Measurements from ENCODE around the gene TMEM123.

Gene TMEM123

GRCh38 chr11:102377891-102378290 is 74.7 kb downstream of the TMEM123 start:
- TF ChIP-seq FOXM1 (IDR thresholded peaks at IDR 0.05; ENCODE audit: borderline replicate concordance, low read depth), result no peak
- TF ChIP-seq TAF1 (IDR thresholded peaks at IDR 0.05; ENCODE audit: low read depth), result no peak
- no peak for TF ChIP-seq TCF12 (IDR thresholded peaks at IDR 0.05; ENCODE audit: low read depth)
- no peak for TF ChIP-seq TEAD4 (IDR thresholded peaks at IDR 0.05)
- no peak for TF ChIP-seq EP300 (IDR thresholded peaks at IDR 0.05; ENCODE audit: borderline replicate concordance)
- TF ChIP-seq CEBPB (IDR thresholded peaks at IDR 0.05), result no peak
- TF ChIP-seq CREB1 (IDR thresholded peaks at IDR 0.05; ENCODE audit: low read depth), result no peak

DNA sequence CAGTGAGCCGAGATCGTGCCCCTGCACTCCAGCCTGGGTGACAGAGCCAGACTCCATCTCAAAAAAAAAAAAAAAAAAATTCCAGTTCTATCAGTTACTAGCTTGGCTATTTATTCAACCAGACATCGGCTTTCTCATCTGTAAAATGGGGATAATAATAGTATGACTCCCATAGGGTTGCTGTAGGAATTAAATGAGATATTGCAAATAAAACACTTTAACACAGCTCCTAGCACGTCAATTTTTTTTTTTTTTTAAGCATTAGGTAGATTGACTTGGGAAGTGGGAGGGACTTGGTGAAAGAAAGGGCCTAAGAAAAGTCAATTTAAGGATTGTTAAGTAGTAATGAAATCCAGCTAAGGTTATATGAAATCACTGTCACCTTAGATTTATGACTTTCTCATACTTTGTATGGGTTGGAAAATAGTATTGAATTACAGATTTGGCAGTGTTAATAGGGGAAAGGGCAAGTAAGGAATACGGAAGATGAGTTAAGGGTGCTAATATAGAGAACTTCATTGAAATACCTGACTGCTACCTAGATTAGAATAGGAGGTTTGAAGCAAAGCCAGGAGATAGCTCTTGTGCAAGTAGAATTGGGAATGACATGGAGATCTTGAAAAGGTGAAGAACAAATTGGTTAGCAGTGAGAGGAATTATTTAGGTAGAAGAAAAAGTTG is 76.7 kb downstream of the TMEM123 start:
- TF ChIP-seq TAF1 (IDR thresholded peaks at IDR 0.05; ENCODE audit: low read depth), result no peak
- peak; percentile 14; the same call in 1 of the 2 replicates for TF ChIP-seq NFIC (IDR thresholded peaks at IDR 0.05)

DNA sequence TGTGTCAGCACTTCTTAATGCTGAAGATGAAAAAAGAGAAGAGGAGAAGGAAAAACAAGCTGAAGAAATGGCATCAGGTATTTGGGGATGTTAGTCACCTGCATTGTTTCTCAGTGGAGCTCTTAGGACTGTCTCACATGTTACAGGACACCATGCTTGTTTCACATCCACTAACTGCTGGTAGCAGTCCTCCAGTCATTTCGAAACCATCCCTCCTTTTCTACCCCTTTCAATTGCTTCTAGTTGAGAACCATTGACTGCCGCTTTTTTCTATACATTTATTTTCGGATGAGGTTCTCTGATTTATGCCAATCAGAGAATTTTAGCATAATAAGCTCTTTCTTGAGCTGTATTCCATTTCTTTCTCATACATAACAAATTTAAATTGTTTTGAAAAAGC is 84.1 kb downstream of the TMEM123 start:
- TF ChIP-seq ZBTB7A (IDR thresholded peaks at IDR 0.05; ENCODE audit: low read depth), result no peak

GRCh38 chr11:102367364-102367763 is 85.2 kb downstream of the TMEM123 start:
- no peak for TF ChIP-seq CREB1 (IDR thresholded peaks at IDR 0.05; ENCODE audit: low read depth)
- TF ChIP-seq FOXM1 (IDR thresholded peaks at IDR 0.05; ENCODE audit: borderline replicate concordance, low read depth), result no peak
- TF ChIP-seq RAD21 (IDR thresholded peaks at IDR 0.05; ENCODE audit: low read depth), result peak; percentile 20; the same call in 1 of the 2 replicates

DNA sequence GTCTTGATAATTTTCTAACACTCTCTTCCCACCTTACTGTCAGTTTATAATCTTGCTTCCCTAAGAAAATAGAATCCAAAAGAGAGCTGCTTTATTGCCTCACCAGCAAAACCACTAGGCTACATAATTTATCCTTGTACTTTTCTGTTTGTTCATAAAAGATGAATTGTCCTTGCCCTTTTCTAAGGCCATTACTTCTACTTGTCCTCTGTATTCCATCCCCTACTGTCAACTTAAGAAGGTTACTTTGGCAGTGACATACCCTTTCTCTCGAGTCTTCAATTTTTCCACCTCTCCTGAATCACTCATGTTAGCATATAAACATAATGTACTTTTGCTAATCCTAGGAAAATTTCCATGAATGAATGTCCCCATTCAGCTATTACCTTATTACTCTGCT is 87.6 kb downstream of the TMEM123 start:
- TF ChIP-seq CREB1 (IDR thresholded peaks at IDR 0.05; ENCODE audit: low read depth), result no peak
- no peak for TF ChIP-seq EP300 (IDR thresholded peaks at IDR 0.05; ENCODE audit: borderline replicate concordance)
- no peak for TF ChIP-seq TEAD4 (IDR thresholded peaks at IDR 0.05)
- TF ChIP-seq EGR1 (IDR thresholded peaks at IDR 0.05), result no peak
- TF ChIP-seq, protein P1, sequence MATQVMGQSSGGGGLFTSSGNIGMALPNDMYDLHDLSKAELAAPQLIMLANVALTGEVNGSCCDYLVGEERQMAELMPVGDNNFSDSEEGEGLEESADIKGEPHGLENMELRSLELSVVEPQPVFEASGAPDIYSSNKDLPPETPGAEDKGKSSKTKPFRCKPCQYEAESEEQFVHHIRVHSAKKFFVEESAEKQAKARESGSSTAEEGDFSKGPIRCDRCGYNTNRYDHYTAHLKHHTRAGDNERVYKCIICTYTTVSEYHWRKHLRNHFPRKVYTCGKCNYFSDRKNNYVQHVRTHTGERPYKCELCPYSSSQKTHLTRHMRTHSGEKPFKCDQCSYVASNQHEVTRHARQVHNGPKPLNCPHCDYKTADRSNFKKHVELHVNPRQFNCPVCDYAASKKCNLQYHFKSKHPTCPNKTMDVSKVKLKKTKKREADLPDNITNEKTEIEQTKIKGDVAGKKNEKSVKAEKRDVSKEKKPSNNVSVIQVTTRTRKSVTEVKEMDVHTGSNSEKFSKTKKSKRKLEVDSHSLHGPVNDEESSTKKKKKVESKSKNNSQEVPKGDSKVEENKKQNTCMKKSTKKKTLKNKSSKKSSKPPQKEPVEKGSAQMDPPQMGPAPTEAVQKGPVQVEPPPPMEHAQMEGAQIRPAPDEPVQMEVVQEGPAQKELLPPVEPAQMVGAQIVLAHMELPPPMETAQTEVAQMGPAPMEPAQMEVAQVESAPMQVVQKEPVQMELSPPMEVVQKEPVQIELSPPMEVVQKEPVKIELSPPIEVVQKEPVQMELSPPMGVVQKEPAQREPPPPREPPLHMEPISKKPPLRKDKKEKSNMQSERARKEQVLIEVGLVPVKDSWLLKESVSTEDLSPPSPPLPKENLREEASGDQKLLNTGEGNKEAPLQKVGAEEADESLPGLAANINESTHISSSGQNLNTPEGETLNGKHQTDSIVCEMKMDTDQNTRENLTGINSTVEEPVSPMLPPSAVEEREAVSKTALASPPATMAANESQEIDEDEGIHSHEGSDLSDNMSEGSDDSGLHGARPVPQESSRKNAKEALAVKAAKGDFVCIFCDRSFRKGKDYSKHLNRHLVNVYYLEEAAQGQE (IDR thresholded peaks at IDR 0.05; ENCODE audit: low read depth), result no peak
- no peak for TF ChIP-seq NFIC (IDR thresholded peaks at IDR 0.05)
- no peak for TF ChIP-seq YY1 (IDR thresholded peaks at IDR 0.05; ENCODE audit: low read depth)
- TF ChIP-seq USF1 (IDR thresholded peaks at IDR 0.05), result no peak

DNA sequence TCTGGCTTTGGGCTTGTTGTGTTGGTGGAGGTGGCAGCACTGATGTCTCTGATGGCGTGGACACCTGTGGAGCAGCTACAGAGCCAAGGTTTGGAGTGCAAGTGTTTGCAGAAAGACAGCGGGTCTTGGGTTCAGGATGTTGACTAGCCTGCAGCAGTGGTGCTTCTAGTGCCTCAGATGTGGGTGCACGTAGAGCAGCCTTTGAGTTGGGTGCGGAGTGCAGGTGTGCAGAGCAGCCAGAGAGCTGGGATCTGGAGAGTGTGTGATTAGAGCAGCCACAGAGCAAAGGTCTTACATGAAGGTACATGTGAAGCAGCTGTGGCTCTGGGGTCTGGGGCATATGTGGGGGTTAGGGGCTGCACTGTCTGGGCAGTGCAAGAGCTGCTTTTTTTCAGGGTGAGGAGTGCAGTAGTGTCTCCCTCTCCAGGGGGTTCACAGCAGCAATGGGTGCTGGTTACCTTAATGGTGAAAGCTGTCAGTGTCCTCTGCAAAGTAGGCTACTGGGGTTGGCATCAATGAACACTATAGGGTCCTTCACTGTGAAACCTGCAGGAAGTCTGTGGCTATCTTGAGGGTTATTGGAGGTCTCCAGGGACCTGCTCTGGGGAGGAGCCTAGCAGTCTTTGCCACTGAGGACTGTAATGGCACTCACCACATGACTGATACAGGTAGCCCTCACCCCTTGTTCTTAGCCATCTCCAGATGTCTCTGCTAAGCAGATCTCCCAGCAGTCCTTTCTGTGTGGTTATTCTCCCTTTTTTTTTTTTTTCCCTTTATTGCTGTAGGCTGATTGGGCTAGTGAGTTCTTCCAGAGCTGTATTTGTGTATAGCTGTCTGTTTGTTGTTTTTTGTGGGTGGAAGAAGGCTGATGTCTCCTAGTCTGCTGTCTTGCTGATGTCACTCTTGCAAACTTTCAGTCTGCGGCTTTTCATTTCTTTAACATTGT is 91.2 kb downstream of the TMEM123 start:
- TF ChIP-seq NFIC (IDR thresholded peaks at IDR 0.05), result no peak
- TF ChIP-seq, protein P1 (IDR thresholded peaks at IDR 0.05; ENCODE audit: low read depth), result no peak
- TF ChIP-seq TAF1 (IDR thresholded peaks at IDR 0.05; ENCODE audit: low read depth), result no peak
- TF ChIP-seq RAD21 (IDR thresholded peaks at IDR 0.05; ENCODE audit: low read depth), result no peak

- no peak for TF ChIP-seq NFIC (IDR thresholded peaks at IDR 0.05)
- no peak for TF ChIP-seq CREB1 (IDR thresholded peaks at IDR 0.05; ENCODE audit: low read depth)
- TF ChIP-seq TCF12 (IDR thresholded peaks at IDR 0.05; ENCODE audit: low read depth), result no peak
- no peak for TF ChIP-seq ZBTB7A (IDR thresholded peaks at IDR 0.05; ENCODE audit: low read depth)
Measured at GRCh38 chr11:102360681-102361080, 91.9 kb downstream of the TMEM123 start.

- TF ChIP-seq TAF1 (IDR thresholded peaks at IDR 0.05; ENCODE audit: low read depth), result no peak
- TF ChIP-seq RAD21 (IDR thresholded peaks at IDR 0.05; ENCODE audit: low read depth), result no peak
Measured at GRCh38 chr11:102359372-102359771, 93.2 kb downstream of the TMEM123 start.

Data from Ishikawa (cell line).